MM.1S (cell line): ENCODE results near the gene DMRT3.

ENCODE experiments used
- DNase-seq: peaks from one replicate; pipeline ENCODE4 v3.0.0-alpha.2; 2015
- H2AFZ ChIP-seq: fragments of 300-600 bp; sonication (generic); 2 replicates; pipeline ENCODE4 v1.6.0; 2016; ENCODE audit warnings: antibody characterized with exemption, low read length
- H3F3A ChIP-seq: fragments of 300-600 bp; sonication (generic); 2 replicates; pipeline ENCODE4 v1.6.1; 2016; ENCODE audit warnings: mild to moderate bottlenecking, antibody characterized with exemption, low read length, moderate library complexity, mixed read lengths; ENCODE audit not compliant: insufficient read depth
- H3K27ac ChIP-seq: fragments of 300-600 bp; sonication (generic); 2 replicates; pipeline ENCODE4 v1.5.1; 2016; ENCODE audit warnings: mild to moderate bottlenecking, low read length
- H3K27me3 ChIP-seq: fragments of 300-600 bp; sonication (generic); replicated peaks from 2 replicates; pipeline ENCODE4 v1.6.0; 2016; ENCODE audit warnings: low read length; ENCODE audit not compliant: insufficient read depth
- H3K36me3 ChIP-seq: fragments of 300-600 bp; sonication (generic); replicated peaks from 2 replicates; pipeline ENCODE4 v1.6.1; 2016; ENCODE audit warnings: mild to moderate bottlenecking, low read length, mixed read lengths; ENCODE audit not compliant: insufficient read depth
- H3K4me1 ChIP-seq: fragments of 300-600 bp; sonication (generic); 2 replicates; pipeline ENCODE4 v1.6.1; 2016; ENCODE audit warnings: low read length, mixed read lengths
- H3K4me2 ChIP-seq: fragments of 300-600 bp; sonication (generic); 2 replicates; pipeline ENCODE4 v1.6.0; 2016; ENCODE audit warnings: low read depth, low read length
- H3K4me3 ChIP-seq: fragments of 300-600 bp; sonication (generic); 2 replicates; pipeline ENCODE4 v1.5.1; 2016; ENCODE audit warnings: low read length, mixed read lengths
- H3K79me2 ChIP-seq: fragments of 300-600 bp; sonication (generic); 2 replicates; pipeline ENCODE4 v1.6.1; 2016; ENCODE audit warnings: mixed run types, low read length, mixed read lengths
- H3K9ac ChIP-seq: fragments of 300-600 bp; sonication (generic); 2 replicates; pipeline ENCODE4 v1.6.1; 2016; ENCODE audit warnings: low read length, mixed read lengths
- H3K9me2 ChIP-seq: fragments of 300-600 bp; sonication (generic); replicated peaks from 2 replicates; pipeline ENCODE4 v1.6.1; 2016; ENCODE audit warnings: mild to moderate bottlenecking, low read length, mixed read lengths; ENCODE audit not compliant: insufficient read depth
- H3K9me3 ChIP-seq: fragments of 300-600 bp; sonication (generic); replicated peaks from 2 replicates; pipeline ENCODE4 v1.6.1; 2016; ENCODE audit warnings: mild to moderate bottlenecking, low read length, mixed read lengths; ENCODE audit not compliant: insufficient read depth
- H4K20me1 ChIP-seq: fragments of 300-600 bp; sonication (generic); 2 replicates; pipeline ENCODE4 v1.6.1; 2016; ENCODE audit warnings: mild to moderate bottlenecking, low read length, moderate library complexity, mixed read lengths; ENCODE audit not compliant: insufficient read depth
- CTCF ChIP-seq: fragments of 300-600 bp; sonication (generic); IDR thresholded peaks from 2 replicates; pipeline ENCODE4 v1.5.1; 2016; ENCODE audit warnings: antibody characterized with exemption, low read length, mixed read lengths
- EZH2 ChIP-seq: fragments of 300-600 bp; sonication (generic); optimal IDR thresholded peaks from 2 replicates; pipeline ENCODE3; 2017; ENCODE audit warnings: low read depth, mild to moderate bottlenecking, antibody characterized with exemption, low read length, mixed read lengths
- EZH2phosphoT487 ChIP-seq: fragments of 300-600 bp; sonication (generic); IDR thresholded peaks from 2 replicates; pipeline ENCODE4 v1.6.1; 2018; ENCODE audit warnings: antibody characterized with exemption, low read length

DMRT3 gene

DNA sequence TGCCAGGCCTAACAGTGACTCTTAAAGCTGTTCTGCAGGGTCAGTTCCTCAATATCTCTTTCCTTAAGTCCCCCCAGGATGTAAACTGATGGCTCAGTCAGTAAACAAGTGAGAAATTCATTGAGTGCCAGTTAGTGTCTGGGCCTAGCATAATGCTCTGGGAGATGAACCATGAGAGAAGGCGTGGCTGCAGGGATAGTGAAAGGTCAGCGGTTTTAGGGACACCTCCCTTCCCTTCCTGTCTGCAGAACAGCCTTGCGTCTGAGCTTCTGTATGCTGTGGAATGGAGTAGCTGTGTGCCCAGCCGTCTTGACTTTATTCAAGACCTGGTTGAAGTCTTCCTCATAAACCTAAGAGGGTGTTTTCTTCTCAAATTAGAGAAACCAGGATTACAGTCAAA is 46.7 kb upstream of the DMRT3 start:
- peak; percentile 20 for DNase-seq
- H3K4me2 ChIP-seq = no peak overlapping the region

GRCh38 chr9:933356-933755 is 43.1 kb upstream of the DMRT3 start:
- Histone ChIP-seq H3K9me2 (no peaks in the 10 kb centered on the region), H3K79me2 (no peaks in the 10 kb centered on the region), H3K36me3 (no peaks in the 10 kb centered on the region), H3K4me3 (no peak overlapping the region), H3K4me1 (peaks cover 7% of the 10 kb centered on the region; the same call in 1 of the 2 replicates), H3F3A (no peaks in the 10 kb centered on the region), H3K9me3 (no peaks in the 10 kb centered on the region), H3K4me2 (no peak overlapping the region), H4K20me1 (no peaks in the 10 kb centered on the region), H2AFZ (no peak overlapping the region), H3K27me3 (no peaks in the 10 kb centered on the region), H3K9ac (no peak overlapping the region), H3K27ac (no peak overlapping the region)
- TF ChIP-seq EZH2phosphoT487 (no peak), CTCF (no peak), EZH2 (no peak)
- no peak for DNase-seq

More for the DNA sequence above, 46.7 kb upstream of the DMRT3 start:
- H3K4me1 ChIP-seq = peaks cover 7% of the 10 kb centered on the region; the same call in 1 of the 2 replicates
- no peak overlapping the region for H2AFZ ChIP-seq
- no peaks in the 10 kb centered on the region for H4K20me1 ChIP-seq
- H3K27ac ChIP-seq = no peak overlapping the region
- H3F3A ChIP-seq = no peaks in the 10 kb centered on the region
- no peaks in the 10 kb centered on the region for H3K36me3 ChIP-seq
- no peaks in the 10 kb centered on the region for H3K9me3 ChIP-seq
- no peak for TF ChIP-seq EZH2
- TF ChIP-seq CTCF = no peak
- TF ChIP-seq EZH2phosphoT487 = no peak
- H3K79me2 ChIP-seq = no peaks in the 10 kb centered on the region
- H3K9ac ChIP-seq = no peak overlapping the region
- no peaks in the 10 kb centered on the region for H3K27me3 ChIP-seq
- H3K4me3 ChIP-seq = no peak overlapping the region
- H3K9me2 ChIP-seq = no peaks in the 10 kb centered on the region

DNA sequence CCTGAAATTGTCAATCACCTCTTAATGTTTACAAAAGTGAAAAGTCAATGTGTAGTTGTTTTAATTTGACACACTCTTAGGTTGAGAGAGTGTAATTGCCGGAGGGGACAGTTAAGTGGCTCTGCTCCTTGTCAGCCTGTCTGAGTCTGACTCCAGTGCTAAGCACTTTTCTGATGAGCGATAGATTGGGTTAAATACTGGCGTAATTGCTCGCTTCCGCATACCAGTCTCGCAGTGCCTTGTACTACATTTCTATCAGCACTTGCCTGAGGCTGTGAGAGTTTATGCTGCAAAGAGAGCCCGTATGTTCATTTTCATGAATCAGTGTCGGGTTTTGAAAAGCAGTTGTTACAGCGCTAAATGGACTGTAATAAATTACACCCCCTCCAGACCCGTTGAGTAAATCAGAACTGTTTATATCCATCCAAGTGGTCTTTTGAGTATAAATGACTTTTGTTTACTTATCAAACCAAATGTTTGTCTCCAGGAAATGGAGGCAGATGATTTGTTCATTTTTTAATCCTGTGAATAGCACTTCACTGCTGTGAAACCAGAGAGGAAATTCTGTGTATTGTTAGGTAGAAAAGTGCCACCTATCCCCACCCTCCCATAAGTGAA is 41.0 kb upstream of the DMRT3 start:
- Histone ChIP-seq H2AFZ (no peak overlapping the region), H3K4me3 (no peak overlapping the region), H3K79me2 (no peaks in the 10 kb centered on the region), H3K4me2 (no peak overlapping the region), H3K9ac (no peak overlapping the region), H3K27ac (no peak overlapping the region), H3K9me2 (no peaks in the 10 kb centered on the region), H3K36me3 (no peaks in the 10 kb centered on the region), H3F3A (no peaks in the 10 kb centered on the region), H3K4me1 (no peaks in the 10 kb centered on the region), H3K27me3 (no peaks in the 10 kb centered on the region), H3K9me3 (no peaks in the 10 kb centered on the region), H4K20me1 (no peaks in the 10 kb centered on the region)
- TF ChIP-seq EZH2 = no peak
- TF ChIP-seq EZH2phosphoT487 = no peak
- TF ChIP-seq CTCF = no peak
- no peak for DNase-seq
